ENCODE results near the gene OR1J4.

DNA sequence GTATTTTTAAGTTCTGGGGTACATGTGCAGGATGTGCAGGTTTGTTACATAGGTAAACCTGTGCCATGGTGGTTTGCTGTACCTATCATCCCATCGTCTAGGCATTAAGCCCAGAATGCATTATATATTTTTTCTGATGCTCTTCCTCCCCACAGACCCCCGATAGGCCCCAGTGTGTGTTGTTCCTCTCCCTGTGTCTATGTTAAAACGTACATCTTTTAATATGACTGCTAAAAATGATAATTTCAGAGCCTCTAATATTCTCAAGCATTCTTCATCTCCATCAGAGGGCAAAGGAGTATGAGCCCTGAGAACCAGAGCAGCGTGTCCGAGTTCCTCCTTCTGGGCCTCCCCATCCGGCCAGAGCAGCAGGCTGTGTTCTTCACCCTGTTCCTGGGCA lies 8.4 kb upstream of the OR1J4 start, which contains the start of gene OR1J2:
- TF ChIP-seq EZH2 (IDR thresholded peaks at IDR 0.05; ENCODE audit: borderline replicate concordance) (no peak), EZH2phosphoT487 (IDR thresholded peaks at IDR 0.05; ENCODE audit: low read depth, severe bottlenecking, unreplicated experiment) (no peak)
- TF ChIP-seq, protein P1, sequence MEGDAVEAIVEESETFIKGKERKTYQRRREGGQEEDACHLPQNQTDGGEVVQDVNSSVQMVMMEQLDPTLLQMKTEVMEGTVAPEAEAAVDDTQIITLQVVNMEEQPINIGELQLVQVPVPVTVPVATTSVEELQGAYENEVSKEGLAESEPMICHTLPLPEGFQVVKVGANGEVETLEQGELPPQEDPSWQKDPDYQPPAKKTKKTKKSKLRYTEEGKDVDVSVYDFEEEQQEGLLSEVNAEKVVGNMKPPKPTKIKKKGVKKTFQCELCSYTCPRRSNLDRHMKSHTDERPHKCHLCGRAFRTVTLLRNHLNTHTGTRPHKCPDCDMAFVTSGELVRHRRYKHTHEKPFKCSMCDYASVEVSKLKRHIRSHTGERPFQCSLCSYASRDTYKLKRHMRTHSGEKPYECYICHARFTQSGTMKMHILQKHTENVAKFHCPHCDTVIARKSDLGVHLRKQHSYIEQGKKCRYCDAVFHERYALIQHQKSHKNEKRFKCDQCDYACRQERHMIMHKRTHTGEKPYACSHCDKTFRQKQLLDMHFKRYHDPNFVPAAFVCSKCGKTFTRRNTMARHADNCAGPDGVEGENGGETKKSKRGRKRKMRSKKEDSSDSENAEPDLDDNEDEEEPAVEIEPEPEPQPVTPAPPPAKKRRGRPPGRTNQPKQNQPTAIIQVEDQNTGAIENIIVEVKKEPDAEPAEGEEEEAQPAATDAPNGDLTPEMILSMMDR (IDR thresholded peaks at IDR 0.05; ENCODE audit: poor library complexity): no peak

Measured in hepatocyte (in vitro differentiated cells).